ENCODE data around the gene CYTIP. TPM values are rescaled to one million over a fixed set of nuclear protein-coding genes. Genes with fewer than 3 reads are reported as not detected.

Gene CYTIP
- total RNA-seq, 1 experiment from 2014 or later, result not detected

DNA sequence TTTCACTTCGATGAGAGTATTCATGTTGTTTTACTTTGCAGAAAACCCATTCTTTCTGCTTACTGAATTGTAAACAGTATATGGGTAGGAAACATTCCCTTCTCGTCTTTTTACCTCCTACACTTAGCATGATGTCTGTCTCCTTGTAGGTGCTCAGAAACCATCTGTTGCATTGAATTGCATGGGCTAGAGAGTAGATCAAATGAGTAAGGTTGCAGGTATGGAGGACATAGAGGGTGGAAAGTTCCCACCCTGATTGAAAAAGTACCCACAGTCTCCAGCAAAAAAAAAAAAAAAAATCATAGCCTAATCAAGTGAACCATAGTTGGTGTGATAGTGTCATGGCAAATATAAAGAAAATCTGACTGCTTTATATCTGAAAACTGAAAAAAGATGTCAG, 1.7 kb downstream of the CYTIP start:
- BruUV-seq (replicated peaks), result no TSS peak
- no peaks in the 10 kb centered on the region for H3K4me1 ChIP-seq (replicated peaks; ENCODE audit: insufficient read depth)
- H3K9me3 ChIP-seq (ENCODE audit: insufficient read depth, low read depth), result no peaks in the 10 kb centered on the region
- CTCF ChIA-PET, result no interaction called here
- no peaks in the 10 kb centered on the region for H4K20me1 ChIP-seq (ENCODE audit: insufficient read depth)
- no peaks in the 10 kb centered on the region for H3K36me3 ChIP-seq (ENCODE audit: low read depth)
- no peak for DNase-seq
- H2AFZ ChIP-seq, result no peak overlapping the region
- no peaks in the 10 kb centered on the region for H3K79me2 ChIP-seq (ENCODE audit: low read depth)
- H3F3A ChIP-seq (ENCODE audit: insufficient read depth, low read depth), result no peaks in the 10 kb centered on the region
- H3K4me3 ChIP-seq, result no peak overlapping the region
- POLR2A ChIA-PET (ENCODE audit: unreplicated experiment), result no interaction called here
- no peaks in the 10 kb centered on the region for H3K9me2 ChIP-seq (ENCODE audit: insufficient read depth)
- H3K4me2 ChIP-seq, result no peak overlapping the region
- no peaks in the 10 kb centered on the region for H3K27me3 ChIP-seq (ENCODE audit: insufficient read depth, low read depth)
- no peak for TF ChIP-seq EZH2 (IDR thresholded peaks at IDR 0.05; ENCODE audit: low read depth)
- TF ChIP-seq, protein P1, sequence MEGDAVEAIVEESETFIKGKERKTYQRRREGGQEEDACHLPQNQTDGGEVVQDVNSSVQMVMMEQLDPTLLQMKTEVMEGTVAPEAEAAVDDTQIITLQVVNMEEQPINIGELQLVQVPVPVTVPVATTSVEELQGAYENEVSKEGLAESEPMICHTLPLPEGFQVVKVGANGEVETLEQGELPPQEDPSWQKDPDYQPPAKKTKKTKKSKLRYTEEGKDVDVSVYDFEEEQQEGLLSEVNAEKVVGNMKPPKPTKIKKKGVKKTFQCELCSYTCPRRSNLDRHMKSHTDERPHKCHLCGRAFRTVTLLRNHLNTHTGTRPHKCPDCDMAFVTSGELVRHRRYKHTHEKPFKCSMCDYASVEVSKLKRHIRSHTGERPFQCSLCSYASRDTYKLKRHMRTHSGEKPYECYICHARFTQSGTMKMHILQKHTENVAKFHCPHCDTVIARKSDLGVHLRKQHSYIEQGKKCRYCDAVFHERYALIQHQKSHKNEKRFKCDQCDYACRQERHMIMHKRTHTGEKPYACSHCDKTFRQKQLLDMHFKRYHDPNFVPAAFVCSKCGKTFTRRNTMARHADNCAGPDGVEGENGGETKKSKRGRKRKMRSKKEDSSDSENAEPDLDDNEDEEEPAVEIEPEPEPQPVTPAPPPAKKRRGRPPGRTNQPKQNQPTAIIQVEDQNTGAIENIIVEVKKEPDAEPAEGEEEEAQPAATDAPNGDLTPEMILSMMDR (conservative IDR thresholded peaks at IDR 0.05), result no peak
- H3K27ac ChIP-seq, result no peak overlapping the region
- intact Hi-C loops (cut with micrococcal nuclease; ENCODE audit: unreplicated experiment), result no loop called here

DNA sequence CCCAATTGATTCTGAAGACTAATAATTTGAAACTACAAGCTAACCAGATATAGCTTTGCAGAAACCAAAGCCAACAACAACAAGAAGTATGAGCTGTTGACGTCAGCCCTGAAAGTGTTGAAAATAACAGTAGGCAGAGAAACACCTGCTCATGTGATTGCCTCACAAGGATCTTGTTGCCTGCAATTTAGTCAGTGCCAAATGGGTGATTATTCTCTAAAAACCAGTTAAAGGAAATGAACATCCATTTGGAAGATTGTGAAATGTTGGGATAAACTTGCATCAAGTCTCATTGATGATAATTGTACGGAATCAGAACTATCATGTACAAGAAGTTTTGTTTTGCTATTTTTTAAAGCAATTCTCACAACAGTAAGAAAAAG, 2.8 kb downstream of the CYTIP start:
- intact Hi-C loops (cut with micrococcal nuclease; ENCODE audit: unreplicated experiment), result no loop called here
- DNase-seq, result no peak
- no peaks in the 10 kb centered on the region for H3K4me1 ChIP-seq (replicated peaks; ENCODE audit: insufficient read depth)
- TF ChIP-seq, protein P1 (conservative IDR thresholded peaks at IDR 0.05), result no peak
- H3K9me2 ChIP-seq (ENCODE audit: insufficient read depth), result no peaks in the 10 kb centered on the region
- no TSS peak for BruUV-seq (replicated peaks)
- ChIA-PET CTCF (no interaction called here), POLR2A (ENCODE audit: unreplicated experiment) (no interaction called here)
- no peaks in the 10 kb centered on the region for H3K36me3 ChIP-seq (ENCODE audit: low read depth)
- no peak overlapping the region for H3K4me3 ChIP-seq
- no peak overlapping the region for H2AFZ ChIP-seq
- no peaks in the 10 kb centered on the region for H3F3A ChIP-seq (ENCODE audit: insufficient read depth, low read depth)
- no peaks in the 10 kb centered on the region for H3K27me3 ChIP-seq (ENCODE audit: insufficient read depth, low read depth)
- no peaks in the 10 kb centered on the region for H3K79me2 ChIP-seq (ENCODE audit: low read depth)
- no peaks in the 10 kb centered on the region for H4K20me1 ChIP-seq (ENCODE audit: insufficient read depth)
- no peak overlapping the region for H3K4me2 ChIP-seq
- no peaks in the 10 kb centered on the region for H3K9me3 ChIP-seq (ENCODE audit: insufficient read depth, low read depth)
- no peak overlapping the region for H3K27ac ChIP-seq

DNA sequence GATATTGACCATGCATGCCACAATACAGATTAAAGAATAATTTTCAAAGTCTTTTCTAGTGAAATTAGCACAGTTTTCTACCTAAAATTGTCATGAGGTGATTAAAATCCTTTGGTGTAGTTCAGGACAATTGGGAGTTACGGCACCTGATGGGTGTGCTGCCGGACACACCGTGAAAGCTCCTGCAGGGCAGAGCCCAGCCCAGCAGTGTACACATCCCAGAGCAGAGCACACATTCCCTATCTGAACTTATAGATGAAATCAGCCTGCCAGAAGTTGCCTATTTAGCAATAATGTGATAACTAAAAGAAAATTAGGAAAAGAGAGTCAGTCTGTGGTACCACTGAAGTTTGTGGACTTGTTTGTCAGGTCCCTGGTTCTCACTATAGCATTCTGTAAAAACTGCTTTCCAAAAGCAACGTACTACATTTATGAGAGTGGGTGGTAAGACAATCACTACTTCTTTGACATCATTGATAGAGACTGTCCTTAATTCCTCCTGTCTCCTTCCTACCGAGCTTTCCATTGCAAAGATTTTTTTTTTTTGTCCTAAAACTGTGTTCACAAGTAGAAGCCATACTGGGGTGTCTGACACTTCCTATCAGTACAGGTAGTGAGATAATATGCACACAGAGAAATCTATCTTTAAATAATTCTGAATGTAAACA, 3.4 kb downstream of the CYTIP start:
- no TSS peak for BruUV-seq (replicated peaks)
- Histone ChIP-seq H3K9me2 (ENCODE audit: insufficient read depth) (no peaks in the 10 kb centered on the region), H3K4me3 (no peak overlapping the region), H3K4me2 (no peak overlapping the region), H3K79me2 (ENCODE audit: low read depth) (no peaks in the 10 kb centered on the region), H3K27ac (no peak overlapping the region), H2AFZ (no peak overlapping the region), H3F3A (ENCODE audit: insufficient read depth, low read depth) (no peaks in the 10 kb centered on the region), H3K9me3 (ENCODE audit: insufficient read depth, low read depth) (no peaks in the 10 kb centered on the region), H3K4me1 (replicated peaks; ENCODE audit: insufficient read depth) (no peaks in the 10 kb centered on the region), H3K36me3 (ENCODE audit: low read depth) (no peaks in the 10 kb centered on the region), H4K20me1 (ENCODE audit: insufficient read depth) (no peaks in the 10 kb centered on the region), H3K27me3 (ENCODE audit: insufficient read depth, low read depth) (no peaks in the 10 kb centered on the region)
- intact Hi-C loops (cut with micrococcal nuclease; ENCODE audit: unreplicated experiment), result no loop called here
- TF ChIP-seq EZH2 (IDR thresholded peaks at IDR 0.05; ENCODE audit: low read depth), result no peak
- TF ChIP-seq, protein P1 (conservative IDR thresholded peaks at IDR 0.05), result no peak
- ChIA-PET POLR2A (ENCODE audit: unreplicated experiment) (no interaction called here), CTCF (no interaction called here)
- no peak for DNase-seq

Data from PC-9 (cell line).